LNCAP (cell line): ENCODE measurements around the gene LSM8.

Experiments
- TF ChIP-seq, protein P1 (sequence below): fragments of 450-650 bp; IDR thresholded peaks from 2 replicates; pipeline ENCODE4 v1.5.1; 2017; ENCODE audit warnings: mild to moderate bottlenecking

LSM8 gene

DNA sequence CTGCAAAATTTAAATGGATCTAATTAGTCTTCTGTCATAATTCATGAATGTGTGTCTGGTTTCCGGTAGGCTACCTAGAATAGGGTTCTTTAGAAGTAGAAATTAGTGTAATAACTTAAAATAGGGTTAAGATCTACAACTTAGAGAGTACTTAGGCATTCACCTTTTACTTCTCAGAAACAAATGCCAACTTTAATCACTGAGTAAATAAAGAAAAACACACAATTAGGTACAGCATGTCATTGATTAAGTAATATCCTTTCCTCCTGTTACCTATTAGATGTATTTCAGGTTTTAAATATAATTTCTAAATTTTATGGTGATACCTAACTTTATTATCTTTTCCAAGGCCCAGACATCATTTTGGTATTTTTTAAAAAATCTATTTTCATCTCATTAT, 49.8 kb downstream of the LSM8 start:
- TF ChIP-seq, protein P1, sequence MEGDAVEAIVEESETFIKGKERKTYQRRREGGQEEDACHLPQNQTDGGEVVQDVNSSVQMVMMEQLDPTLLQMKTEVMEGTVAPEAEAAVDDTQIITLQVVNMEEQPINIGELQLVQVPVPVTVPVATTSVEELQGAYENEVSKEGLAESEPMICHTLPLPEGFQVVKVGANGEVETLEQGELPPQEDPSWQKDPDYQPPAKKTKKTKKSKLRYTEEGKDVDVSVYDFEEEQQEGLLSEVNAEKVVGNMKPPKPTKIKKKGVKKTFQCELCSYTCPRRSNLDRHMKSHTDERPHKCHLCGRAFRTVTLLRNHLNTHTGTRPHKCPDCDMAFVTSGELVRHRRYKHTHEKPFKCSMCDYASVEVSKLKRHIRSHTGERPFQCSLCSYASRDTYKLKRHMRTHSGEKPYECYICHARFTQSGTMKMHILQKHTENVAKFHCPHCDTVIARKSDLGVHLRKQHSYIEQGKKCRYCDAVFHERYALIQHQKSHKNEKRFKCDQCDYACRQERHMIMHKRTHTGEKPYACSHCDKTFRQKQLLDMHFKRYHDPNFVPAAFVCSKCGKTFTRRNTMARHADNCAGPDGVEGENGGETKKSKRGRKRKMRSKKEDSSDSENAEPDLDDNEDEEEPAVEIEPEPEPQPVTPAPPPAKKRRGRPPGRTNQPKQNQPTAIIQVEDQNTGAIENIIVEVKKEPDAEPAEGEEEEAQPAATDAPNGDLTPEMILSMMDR: no peak

DNA sequence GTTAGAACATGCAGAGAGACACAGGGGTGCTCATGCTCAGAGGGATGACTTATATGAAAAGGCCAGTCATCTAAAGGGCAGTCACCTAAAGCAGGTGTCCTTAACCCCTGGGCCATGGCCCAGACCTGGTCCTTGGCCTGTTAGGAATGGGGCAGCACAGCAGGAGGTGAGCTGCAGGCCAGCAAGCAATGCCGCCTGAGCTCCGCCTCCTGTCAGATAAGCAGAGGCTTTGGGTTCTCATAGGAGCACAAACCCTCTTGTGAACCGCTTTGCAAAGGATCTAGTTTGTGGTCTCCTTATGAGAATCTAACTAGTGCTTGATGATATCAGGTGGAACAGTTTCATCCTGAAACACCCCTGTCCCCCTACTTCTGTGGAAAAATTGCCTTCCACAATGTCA, 55.0 kb downstream of the LSM8 start:
- TF ChIP-seq, protein P1: no peak
